ENCODE measurements around the gene RUNDC3A. TPM values are rescaled to one million over a fixed set of nuclear protein-coding genes. Genes with fewer than 3 reads are reported as not detected.

Gene RUNDC3A
- total RNA-seq, result 0.07 and 0.21 TPM in 2 replicates

GRCh38 chr17:44308320-44308818 lies at the start of gene RUNDC3A:
Gene RUNDC3A, plus strand, starts transcription at chr17:44308601. Its CDS starts 232 bp downstream, at chr17:44308833.
- no peak for DNase-seq (ENCODE audit: low read depth, low spot score)

- no peak for DNase-seq (ENCODE audit: low read depth, low spot score)
These were observed 49.5 kb upstream of the RUNDC3A start for GRCh38 chr17:44258811-44259351.

GRCh38 chr17:44260296-44260695 lies 48.1 kb upstream of the RUNDC3A start:
- no peak for DNase-seq (ENCODE audit: low read depth, low spot score)

- no peak for DNase-seq (ENCODE audit: low read depth, low spot score)
These were observed 45.7 kb upstream of the RUNDC3A start for GRCh38 chr17:44262654-44263225.

GRCh38 chr17:44263345-44263902 lies 45.0 kb upstream of the RUNDC3A start:
- DNase-seq (ENCODE audit: low read depth, low spot score), result no peak

- no peak for DNase-seq (ENCODE audit: low read depth, low spot score)
These were observed 41.8 kb upstream of the RUNDC3A start for GRCh38 chr17:44266402-44267164.

- DNase-seq (ENCODE audit: low read depth, low spot score), result no peak
These were observed 41.3 kb upstream of the RUNDC3A start for GRCh38 chr17:44267165-44267455.

- no peak for DNase-seq (ENCODE audit: low read depth, low spot score)
These were observed 40.4 kb upstream of the RUNDC3A start, which contains the start of gene SLC4A1 for GRCh38 chr17:44267818-44268490. Gene SLC4A1, minus strand, starts transcription at chr17:44268135. Its CDS starts 5,269 bp downstream, at chr17:44262866.

GRCh38 chr17:44268709-44269534 lies 39.5 kb upstream of the RUNDC3A start:
- DNase-seq (ENCODE audit: low read depth, low spot score), result no peak

- DNase-seq (ENCODE audit: low read depth, low spot score), result no peak
These were observed 38.7 kb upstream of the RUNDC3A start for GRCh38 chr17:44269535-44270240.

- DNase-seq (ENCODE audit: low read depth, low spot score), result no peak
These were observed 36.0 kb upstream of the RUNDC3A start for GRCh38 chr17:44272321-44272951.

- no peak for DNase-seq (ENCODE audit: low read depth, low spot score)
These were observed 35.4 kb upstream of the RUNDC3A start for GRCh38 chr17:44272954-44273353.

- DNase-seq (ENCODE audit: low read depth, low spot score), result no peak
These were observed 34.8 kb upstream of the RUNDC3A start for GRCh38 chr17:44273607-44274006.

- no peak for DNase-seq (ENCODE audit: low read depth, low spot score)
These were observed 30.4 kb upstream of the RUNDC3A start for GRCh38 chr17:44277976-44278375.

GRCh38 chr17:44279346-44279665 lies 29.1 kb upstream of the RUNDC3A start:
- no peak for DNase-seq (ENCODE audit: low read depth, low spot score)

- DNase-seq (ENCODE audit: low read depth, low spot score), result peak; percentile 59
These were observed 28.6 kb upstream of the RUNDC3A start for GRCh38 chr17:44279666-44280391.

GRCh38 chr17:44280392-44280937 lies 27.9 kb upstream of the RUNDC3A start:
- DNase-seq (ENCODE audit: low read depth, low spot score), result no peak

- DNase-seq (ENCODE audit: low read depth, low spot score), result no peak
These were observed 26.8 kb upstream of the RUNDC3A start for GRCh38 chr17:44281570-44281969.

- no peak for DNase-seq (ENCODE audit: low read depth, low spot score)
These were observed 26.1 kb upstream of the RUNDC3A start for GRCh38 chr17:44282264-44282663.

Measured in pulmonary artery endothelial cell (primary cell).